PFSK-1 (cell line): ENCODE results near the gene STEAP1B.

Experiments used
- FOXP2 ChIP-seq: optimal IDR thresholded peaks from 2 replicates; pipeline ENCODE3; 2011; ENCODE audit warnings: borderline replicate concordance, control low read depth, inconsistent platforms; ENCODE audit not compliant: insufficient read depth; ENCODE audit errors: extremely low read length, extremely low read depth
- POLR2AphosphoS5 ChIP-seq: IDR thresholded peaks from 2 replicates; pipeline ENCODE4 v1.6.1; 2012; ENCODE audit warnings: low read depth, mild to moderate bottlenecking, control low read depth, low read length, moderate library complexity
- REST ChIP-seq, 2 experiments: IDR thresholded peaks; 2 replicates each; pipeline versions ENCODE4 v1.6.1 to v1.8.0; 2011 to 2012; ENCODE audit warnings: low read depth in 2 of 2, low read length in 2 of 2, control low read depth in 1 of 2, inconsistent platforms in 1 of 2, mild to moderate bottlenecking in 1 of 2, moderate library complexity in 1 of 2; ENCODE audit not compliant: insufficient read depth in 1 of 2
- SIN3A ChIP-seq: IDR thresholded peaks from 2 replicates; pipeline ENCODE4 v1.6.1; 2012; ENCODE audit warnings: mild to moderate bottlenecking, low read length, moderate library complexity, borderline replicate concordance; ENCODE audit not compliant: insufficient read depth
- TAF1 ChIP-seq: IDR thresholded peaks from 2 replicates; pipeline ENCODE4 v1.6.1; 2012; ENCODE audit warnings: low read length, control low read depth, borderline replicate concordance; ENCODE audit not compliant: insufficient read depth

- TF ChIP-seq SIN3A: no peak
- TF ChIP-seq REST (IDR thresholded peaks at IDR 0.05; ENCODE audit: insufficient read depth in 1 of 2, low read depth in 2 of 2, low read length in 2 of 2): no peak
- TF ChIP-seq POLR2AphosphoS5: no peak
- TF ChIP-seq TAF1: no peak
- TF ChIP-seq FOXP2: no peak
Observed at GRCh38 chr7:22548313-22548712, 48.3 kb upstream of the STEAP1B start.
